IgD-negative memory B cell (primary cell): ENCODE measurements around the gene EEFSEC. TPM values are rescaled to one million over a fixed set of nuclear protein-coding genes. Genes with fewer than 3 reads are reported as not detected.

Experiments used
- H3K27ac Mint-ChIP-seq, 3 donors: one replicate each; pipeline ENCODE4 v1.8.0; 2020 to 2022; ENCODE audit warnings: mild to moderate bottlenecking in 3 of 3, mixed read lengths in 3 of 3, moderate library complexity in 1 of 3
- H3K27me3 Mint-ChIP-seq: one replicate; pipeline ENCODE4 v1.8.0; 2021; ENCODE audit warnings: mixed read lengths
- H3K36me3 Mint-ChIP-seq: one replicate; pipeline ENCODE4 v1.8.0; 2020; ENCODE audit warnings: mild to moderate bottlenecking, mixed read lengths
- H3K4me1 Mint-ChIP-seq, 3 donors: one replicate each; pipeline ENCODE4 v1.8.0; 2020 to 2022; ENCODE audit warnings: mixed read lengths in 3 of 3, mild to moderate bottlenecking in 1 of 3
- H3K4me3 Mint-ChIP-seq, 4 donors: one replicate each; pipeline ENCODE4 v1.8.0; 2020 to 2022; ENCODE audit warnings: mild to moderate bottlenecking in 4 of 4, mixed read lengths in 4 of 4, moderate library complexity in 3 of 4
- H3K9me3 Mint-ChIP-seq, 3 donors: one replicate each; pipeline ENCODE4 v1.8.0; 2020 to 2021; ENCODE audit warnings: mixed read lengths in 3 of 3, mild to moderate bottlenecking in 1 of 3
- polyA plus RNA-seq: library from polyadenylated mRNA; unstranded; fragments of 300-500 nt; fragmentation: Illumina TruSeq; gene quantifications from one replicate; pipeline ENCODE4 v1.2.3, GENCODE V29; 2021

EEFSEC gene
- polyA plus RNA-seq, 1 donor from 2014 or later = 23.1 TPM

DNA sequence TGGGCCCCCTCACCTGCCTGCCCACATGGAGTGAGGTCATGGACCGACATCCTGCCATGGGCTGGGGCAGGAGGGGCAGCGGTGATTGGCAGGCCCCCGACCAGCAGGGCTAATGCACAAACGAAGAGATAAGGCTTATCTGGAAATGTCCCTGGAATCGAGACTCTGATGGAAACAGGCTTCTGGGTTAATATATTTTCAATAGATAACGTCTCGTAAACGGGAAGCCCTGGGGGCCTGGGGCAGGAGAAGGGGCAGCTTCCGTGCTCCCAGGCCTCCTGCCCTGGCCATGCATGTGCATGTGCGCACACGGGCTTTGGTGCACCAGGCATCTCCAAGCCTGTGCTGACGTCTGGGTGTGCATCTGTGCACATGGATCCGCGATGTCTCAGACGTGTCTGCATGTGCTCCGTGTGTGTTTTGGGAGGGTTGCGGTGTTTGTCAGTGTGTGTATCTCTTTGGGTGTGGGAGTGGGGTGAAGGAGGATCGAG, 258.3 kb downstream of the EEFSEC start:
- Mint-ChIP-seq H3K4me1 (peaks cover 0 to 3% (median 0%) of the 10 kb centered on the region in 3 donors), H3K9me3 (no peaks in the 10 kb centered on the region), H3K36me3 (peaks cover 4% of the 10 kb centered on the region), H3K4me3 (no peak overlapping the region), H3K27me3 (no peaks in the 10 kb centered on the region), H3K27ac (no peak overlapping the region)

DNA sequence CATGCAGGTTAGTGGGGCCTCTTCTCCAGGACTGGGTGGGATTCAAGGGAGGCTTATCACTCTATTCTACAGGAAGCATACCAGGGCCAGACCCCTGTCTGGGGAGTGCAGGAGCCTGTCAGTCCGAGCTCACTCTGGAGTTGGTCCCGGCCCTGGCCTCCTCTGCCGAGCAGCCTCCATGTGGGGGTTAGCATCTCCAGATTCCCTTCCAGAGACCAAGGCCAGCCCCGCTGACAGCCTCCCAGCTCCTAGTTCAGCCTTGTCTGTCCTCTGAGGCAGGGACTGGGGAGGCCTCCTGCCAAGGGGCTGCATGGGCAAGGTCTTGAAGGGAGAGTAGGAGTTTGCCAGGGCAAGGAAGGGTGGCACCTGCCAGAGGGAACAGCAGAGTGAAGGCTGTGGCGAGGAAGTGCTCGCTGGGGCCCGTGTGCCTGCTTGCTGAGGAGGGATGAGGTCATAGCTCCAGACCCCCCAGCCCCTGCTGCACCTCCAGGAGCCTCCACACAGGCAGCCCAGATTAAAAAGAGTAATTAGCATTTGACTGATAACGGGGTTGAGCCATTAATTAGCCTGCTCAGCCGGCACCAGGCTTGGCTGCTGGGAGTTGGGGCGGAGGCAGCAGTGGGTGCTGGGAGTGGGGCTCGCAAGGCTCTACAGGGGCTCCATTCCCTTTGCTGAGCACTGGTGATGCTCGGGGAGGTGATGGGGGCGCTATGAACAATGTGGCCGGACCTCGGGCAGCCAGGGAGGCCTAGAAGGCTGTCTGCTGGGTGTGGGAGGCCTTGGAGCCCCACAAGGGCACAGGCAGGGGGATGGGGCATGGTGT, 259.1 kb downstream of the EEFSEC start:
- Mint-ChIP-seq H3K4me1 (peaks cover 0 to 3% (median 0%) of the 10 kb centered on the region in 3 donors), H3K36me3 (peaks cover 4% of the 10 kb centered on the region), H3K4me3 (peak overlapping the region in 1 of 4 donors; percentile 56), H3K9me3 (no peaks in the 10 kb centered on the region), H3K27me3 (no peaks in the 10 kb centered on the region), H3K27ac (no peak overlapping the region)

DNA sequence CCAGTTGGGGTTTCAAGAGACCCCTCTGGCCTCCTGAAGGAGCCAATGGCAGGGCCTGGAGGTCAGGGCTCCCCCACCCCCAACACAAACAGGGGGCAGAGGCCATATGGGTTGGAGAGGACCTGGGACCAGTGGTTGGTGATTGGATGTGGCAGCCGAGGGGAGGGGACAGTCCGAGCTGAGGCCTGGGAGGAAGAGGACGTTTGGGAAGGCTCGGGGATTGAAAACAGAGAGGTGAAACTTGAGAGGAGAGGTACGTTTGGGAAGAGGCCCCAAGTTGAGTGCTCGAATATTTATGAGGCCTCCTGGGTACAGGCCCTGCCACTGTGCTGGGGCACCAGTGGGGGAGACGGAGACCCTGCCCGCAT, 259.7 kb downstream of the EEFSEC start:
- Mint-ChIP-seq H3K36me3 (peaks cover 4% of the 10 kb centered on the region), H3K27ac (no peak overlapping the region), H3K27me3 (no peaks in the 10 kb centered on the region)

DNA sequence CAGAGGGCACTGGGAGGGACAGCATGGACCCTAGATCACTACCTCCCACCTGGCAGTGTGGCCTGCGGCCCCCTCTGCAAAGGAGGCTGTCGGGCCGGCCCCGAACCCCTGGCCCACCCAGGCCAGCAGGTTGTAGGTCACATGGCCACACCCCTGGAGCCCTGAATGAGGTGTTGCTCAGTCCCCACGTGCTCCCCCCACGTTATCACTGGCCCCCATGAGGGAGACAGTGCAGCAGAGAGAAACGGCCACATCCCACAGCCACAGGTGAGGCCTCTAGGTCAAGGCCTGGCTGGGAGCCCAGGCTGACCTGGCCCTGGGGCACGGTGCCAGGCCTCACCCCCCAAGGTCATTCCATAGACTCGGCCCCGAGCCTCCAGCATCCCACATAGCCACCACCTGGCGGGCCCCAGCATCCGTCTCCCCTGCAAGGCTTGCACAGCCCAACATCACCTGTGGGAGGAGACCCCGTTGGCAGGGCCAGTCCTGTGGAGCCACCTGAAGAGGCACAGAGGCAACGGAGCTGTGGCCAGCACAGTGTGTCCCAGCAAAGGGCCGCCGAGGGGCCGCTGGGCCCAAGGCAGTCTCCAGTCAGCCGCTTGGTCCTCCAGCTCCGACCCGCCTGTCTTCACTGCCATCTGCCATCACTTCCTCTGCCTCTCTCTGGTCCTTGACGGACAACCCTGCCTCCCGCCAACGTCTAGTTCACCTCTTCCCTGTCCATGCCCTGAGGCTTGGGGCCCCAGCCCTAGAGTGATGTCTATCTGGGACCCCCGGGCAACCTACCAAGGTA, 260.3 kb downstream of the EEFSEC start:
- Mint-ChIP-seq H3K27ac (no peak overlapping the region), H3K9me3 (no peaks in the 10 kb centered on the region), H3K36me3 (peaks cover 4% of the 10 kb centered on the region), H3K4me3 (no peak overlapping the region), H3K4me1 (peaks cover 0 to 3% (median 0%) of the 10 kb centered on the region in 3 donors), H3K27me3 (no peaks in the 10 kb centered on the region)

More for the DNA sequence above, 259.7 kb downstream of the EEFSEC start:
- H3K4me3 Mint-ChIP-seq = no peak overlapping the region
- no peaks in the 10 kb centered on the region for H3K9me3 Mint-ChIP-seq
- H3K4me1 Mint-ChIP-seq = peaks cover 0 to 3% (median 0%) of the 10 kb centered on the region in 3 donors

DNA sequence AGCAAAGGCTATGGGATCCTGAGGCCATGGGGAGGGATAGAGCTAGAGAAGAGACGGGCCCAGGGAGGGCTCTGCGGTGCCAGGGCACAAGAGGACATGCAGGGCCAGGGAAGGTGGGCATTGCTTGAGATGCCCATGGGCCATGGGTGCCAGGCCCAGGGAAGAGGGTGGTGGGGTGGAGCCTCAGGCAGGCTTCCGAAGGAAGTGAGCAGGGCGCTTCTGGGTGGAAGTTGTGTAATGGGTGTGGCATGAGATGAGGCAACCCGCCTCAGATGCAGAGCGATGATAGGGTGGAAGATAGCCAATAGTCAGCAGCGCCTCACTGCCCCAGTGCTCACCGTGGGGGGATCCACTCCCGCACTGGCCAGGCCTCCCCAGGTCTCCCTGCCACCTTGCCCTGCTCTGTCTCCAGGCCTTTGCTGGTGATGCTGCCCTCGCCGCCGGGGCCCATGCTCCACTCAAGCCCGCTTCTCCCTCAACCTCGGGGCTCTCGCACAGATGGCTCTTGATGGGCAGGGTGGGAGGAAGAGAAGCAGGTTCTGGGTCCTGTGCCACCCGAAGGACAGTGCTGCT, 262.0 kb downstream of the EEFSEC start:
- Mint-ChIP-seq H3K27me3 (no peaks in the 10 kb centered on the region), H3K9me3 (no peaks in the 10 kb centered on the region), H3K27ac (no peak overlapping the region), H3K4me3 (no peak overlapping the region), H3K4me1 (peaks cover 0 to 3% (median 1%) of the 10 kb centered on the region in 3 donors), H3K36me3 (peaks cover 6% of the 10 kb centered on the region)

DNA sequence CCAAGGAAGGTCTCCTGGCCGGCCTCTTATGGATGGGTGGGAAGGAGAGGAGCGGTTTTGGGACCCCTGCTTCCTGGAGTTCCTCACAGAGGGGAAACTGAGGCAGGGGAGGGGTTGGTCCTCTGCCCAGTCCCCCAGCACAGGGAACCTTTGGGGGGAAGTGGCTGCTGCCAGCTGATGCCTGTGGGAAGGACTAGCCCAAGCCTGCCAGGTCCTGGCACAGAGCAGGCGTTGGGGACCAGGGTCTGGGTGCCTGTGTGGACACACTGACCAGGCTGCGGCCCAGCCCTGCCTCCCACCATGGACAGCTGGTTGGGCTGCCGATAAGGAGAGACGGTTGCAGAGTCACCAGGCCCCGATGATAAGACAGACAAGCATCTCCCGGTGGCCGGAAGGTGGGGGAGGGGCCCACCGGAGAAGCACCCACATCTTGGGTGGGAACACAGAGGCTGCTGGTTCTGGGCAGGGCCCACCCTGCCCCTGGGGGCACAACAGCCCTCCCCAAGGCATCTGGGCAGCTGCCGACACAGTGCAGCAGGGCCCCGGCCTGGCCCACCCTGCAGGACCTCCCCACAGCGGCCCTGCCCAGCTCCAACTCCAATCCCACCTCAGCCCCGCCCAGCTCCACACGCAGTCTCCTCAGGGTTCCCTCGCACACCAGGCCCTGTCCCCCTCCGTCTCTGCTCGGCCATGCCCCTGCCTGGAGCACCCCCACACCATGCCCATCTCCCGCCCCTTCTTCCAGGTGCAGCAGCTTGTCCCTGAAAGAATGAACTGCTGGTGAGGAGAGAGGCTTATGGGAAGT, 262.7 kb downstream of the EEFSEC start:
- H3K4me3 Mint-ChIP-seq = no peak overlapping the region
- no peak overlapping the region for H3K27ac Mint-ChIP-seq
- H3K36me3 Mint-ChIP-seq = peaks cover 6% of the 10 kb centered on the region
- H3K9me3 Mint-ChIP-seq = no peaks in the 10 kb centered on the region
- peaks cover 0 to 3% (median 1%) of the 10 kb centered on the region in 3 donors for H3K4me1 Mint-ChIP-seq
- no peaks in the 10 kb centered on the region for H3K27me3 Mint-ChIP-seq

DNA sequence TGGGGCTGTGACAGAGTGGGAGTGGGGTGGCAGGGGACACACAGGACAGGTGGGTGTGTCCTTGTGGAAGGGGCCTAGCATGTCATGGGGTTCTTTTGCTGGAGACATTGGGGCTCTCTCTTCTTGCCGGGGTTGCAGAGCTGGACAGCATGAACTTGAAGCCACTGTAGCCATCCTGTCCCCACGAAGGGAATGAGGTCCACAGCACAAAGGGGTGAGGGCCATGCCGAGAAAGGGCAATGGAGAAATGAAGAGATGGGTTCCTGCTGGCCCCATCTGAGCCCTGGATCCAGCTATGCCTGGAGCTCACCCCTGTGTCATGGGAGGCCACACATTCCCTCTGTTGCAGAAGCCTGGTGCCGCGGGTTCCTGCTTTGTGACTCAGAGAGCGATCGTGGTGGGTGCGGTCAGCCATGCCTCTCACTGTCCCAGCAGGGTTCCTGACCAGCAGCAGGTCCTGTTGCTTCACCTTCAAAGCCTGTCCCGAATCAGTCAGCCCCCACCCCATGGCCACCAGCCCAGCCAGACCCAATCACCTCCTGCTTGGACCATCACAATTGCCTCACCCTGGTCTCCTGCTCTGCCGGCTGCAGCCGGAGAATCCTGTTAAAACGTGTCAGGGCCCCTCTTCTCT, 263.4 kb downstream of the EEFSEC start:
- H3K4me3 Mint-ChIP-seq = no peak overlapping the region
- peaks cover 6% of the 10 kb centered on the region for H3K36me3 Mint-ChIP-seq
- H3K4me1 Mint-ChIP-seq = peaks cover 0 to 3% (median 1%) of the 10 kb centered on the region in 3 donors
- H3K9me3 Mint-ChIP-seq = no peaks in the 10 kb centered on the region
- no peaks in the 10 kb centered on the region for H3K27me3 Mint-ChIP-seq
- peak overlapping the region in 1 of 3 donors; percentile 59 for H3K27ac Mint-ChIP-seq

DNA sequence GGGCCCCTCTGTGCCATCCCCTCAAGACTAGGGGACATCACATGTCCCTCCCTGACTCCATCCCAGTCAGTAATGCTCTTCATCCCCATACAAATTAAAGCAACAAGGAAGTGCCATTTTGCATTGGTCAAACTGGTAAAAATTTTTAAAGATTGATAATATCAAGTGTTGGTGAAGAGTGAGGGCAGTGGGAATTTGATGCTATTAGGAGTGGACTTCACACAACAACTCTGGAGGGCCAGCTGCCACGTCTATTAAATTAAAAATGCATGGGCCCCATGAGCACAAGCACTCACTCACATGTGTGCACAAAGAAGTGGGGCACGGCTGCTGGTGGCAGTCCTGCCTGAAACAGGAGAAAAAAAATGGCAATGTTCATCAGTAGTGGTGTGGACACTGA, 265.6 kb downstream of the EEFSEC start:
- Mint-ChIP-seq H3K27me3 (no peaks in the 10 kb centered on the region), H3K4me3 (no peak overlapping the region), H3K9me3 (no peaks in the 10 kb centered on the region), H3K36me3 (peaks cover 4% of the 10 kb centered on the region), H3K4me1 (peaks cover 1 to 4% (median 3%) of the 10 kb centered on the region in 3 donors), H3K27ac (no peak overlapping the region)

DNA sequence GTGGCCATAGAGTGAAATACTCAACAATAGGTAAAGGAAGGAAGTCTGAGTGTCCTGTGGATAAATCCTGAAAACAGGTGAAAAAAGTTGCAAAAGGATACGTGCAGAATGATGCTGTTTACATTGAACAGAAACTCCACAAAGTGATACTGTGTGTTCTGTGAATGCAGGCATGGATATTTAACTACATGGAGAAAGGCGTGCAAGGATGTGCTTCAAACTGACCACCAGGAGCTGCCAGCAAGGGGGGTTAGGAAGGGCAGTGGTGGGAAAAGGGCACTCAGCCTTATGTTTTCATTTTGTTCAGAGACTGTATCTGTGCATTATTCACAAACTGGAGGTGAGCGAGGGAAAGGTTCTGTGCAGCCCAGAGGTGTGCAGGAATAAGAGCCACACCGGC, 266.0 kb downstream of the EEFSEC start:
- H3K27ac Mint-ChIP-seq = no peak overlapping the region
- no peaks in the 10 kb centered on the region for H3K9me3 Mint-ChIP-seq
- no peaks in the 10 kb centered on the region for H3K27me3 Mint-ChIP-seq
- peak overlapping the region in 1 of 4 donors; percentile 70 for H3K4me3 Mint-ChIP-seq
- H3K36me3 Mint-ChIP-seq = peaks cover 4% of the 10 kb centered on the region
- H3K4me1 Mint-ChIP-seq = peaks cover 1 to 4% (median 3%) of the 10 kb centered on the region in 3 donors

DNA sequence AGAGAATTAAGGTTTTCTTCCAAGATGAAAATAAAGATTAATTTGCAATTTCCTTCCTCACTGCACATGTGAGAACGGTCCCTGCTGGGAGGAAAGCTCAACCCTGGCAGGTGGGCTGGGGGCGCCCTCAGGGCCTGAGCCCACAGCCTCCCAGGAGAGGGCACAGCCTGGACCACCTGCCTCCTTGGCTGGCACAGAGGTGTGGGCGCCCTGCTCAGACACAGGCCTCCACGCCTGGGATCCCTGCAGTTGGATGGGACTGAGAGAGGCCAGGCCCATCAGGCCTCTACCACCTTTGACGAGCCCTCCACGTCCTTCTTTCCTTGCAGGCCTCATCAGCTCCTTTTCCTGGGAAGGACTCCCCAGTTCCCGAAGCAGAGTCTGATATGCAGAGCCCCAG, 267.0 kb downstream of the EEFSEC start:
- H3K9me3 Mint-ChIP-seq = no peaks in the 10 kb centered on the region
- H3K4me1 Mint-ChIP-seq = peaks cover 0 to 4% (median 1%) of the 10 kb centered on the region in 3 donors
- peaks cover 2% of the 10 kb centered on the region for H3K36me3 Mint-ChIP-seq
- H3K27me3 Mint-ChIP-seq = peaks cover 1% of the 10 kb centered on the region
- H3K4me3 Mint-ChIP-seq = no peak overlapping the region
- peak overlapping the region in 1 of 3 donors; percentile 69 for H3K27ac Mint-ChIP-seq

DNA sequence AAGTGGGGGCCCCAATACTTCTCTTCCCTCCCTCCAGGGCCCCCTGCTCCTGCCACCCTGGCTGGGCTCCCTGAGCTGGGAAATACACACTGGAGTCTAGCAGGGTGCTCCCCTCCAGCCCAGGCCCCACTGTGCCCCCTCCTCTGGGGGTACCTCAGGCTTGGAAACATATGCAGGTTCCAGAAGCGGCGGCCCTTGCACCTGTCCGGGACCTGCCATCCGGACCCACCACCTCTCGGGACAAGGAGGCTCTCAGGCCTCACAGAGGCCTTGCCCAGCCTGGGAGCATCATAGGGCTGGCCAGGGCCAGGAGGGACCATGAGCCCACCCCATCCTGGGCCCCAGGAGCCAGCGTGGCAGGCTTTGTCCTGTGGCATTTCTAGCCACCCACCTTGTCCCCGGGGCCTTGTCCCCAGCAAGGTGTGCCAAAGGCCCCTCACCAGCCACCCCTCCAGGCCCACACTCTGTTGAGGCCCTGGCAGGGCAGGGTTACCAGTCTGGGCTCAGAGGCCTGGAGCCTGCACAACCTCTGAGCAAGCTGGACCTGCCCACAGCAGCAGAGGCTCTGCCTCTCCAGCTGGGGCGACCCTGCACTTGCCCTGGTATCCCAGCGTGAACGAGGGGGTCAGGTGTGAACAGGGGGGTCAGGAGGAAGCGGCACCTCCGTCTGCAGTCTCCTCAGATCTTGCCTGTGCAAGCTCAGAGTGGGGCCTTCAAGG, 267.6 kb downstream of the EEFSEC start:
- Mint-ChIP-seq H3K9me3 (no peaks in the 10 kb centered on the region), H3K4me3 (no peak overlapping the region), H3K27ac (no peak overlapping the region), H3K27me3 (peaks cover 1% of the 10 kb centered on the region), H3K36me3 (peaks cover 2% of the 10 kb centered on the region), H3K4me1 (peaks cover 0 to 4% (median 1%) of the 10 kb centered on the region in 3 donors)

DNA sequence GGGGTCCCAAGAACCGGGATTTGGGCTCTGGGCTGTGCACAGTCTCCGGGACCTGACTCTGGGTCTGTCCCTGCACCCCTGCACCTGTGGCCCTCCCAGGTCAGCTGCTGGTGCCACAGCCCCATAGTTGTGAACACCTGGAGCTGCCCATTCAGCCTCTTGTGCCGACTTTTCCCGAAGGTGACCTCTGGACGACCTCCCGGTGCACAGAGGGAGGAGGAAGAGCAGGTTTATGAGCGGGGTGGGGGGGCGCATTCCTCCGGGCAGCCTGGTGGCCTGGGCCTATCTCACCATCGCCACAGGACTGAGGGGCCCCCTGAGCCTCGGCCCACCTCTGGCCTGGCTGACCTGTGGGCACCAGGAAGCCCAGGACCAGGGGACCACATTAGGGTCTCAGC, 268.2 kb downstream of the EEFSEC start:
- Mint-ChIP-seq H3K27me3 (peaks cover 1% of the 10 kb centered on the region), H3K36me3 (peaks cover 2% of the 10 kb centered on the region), H3K4me1 (peaks cover 0 to 4% (median 1%) of the 10 kb centered on the region in 3 donors), H3K9me3 (no peaks in the 10 kb centered on the region), H3K27ac (no peak overlapping the region), H3K4me3 (no peak overlapping the region)

DNA sequence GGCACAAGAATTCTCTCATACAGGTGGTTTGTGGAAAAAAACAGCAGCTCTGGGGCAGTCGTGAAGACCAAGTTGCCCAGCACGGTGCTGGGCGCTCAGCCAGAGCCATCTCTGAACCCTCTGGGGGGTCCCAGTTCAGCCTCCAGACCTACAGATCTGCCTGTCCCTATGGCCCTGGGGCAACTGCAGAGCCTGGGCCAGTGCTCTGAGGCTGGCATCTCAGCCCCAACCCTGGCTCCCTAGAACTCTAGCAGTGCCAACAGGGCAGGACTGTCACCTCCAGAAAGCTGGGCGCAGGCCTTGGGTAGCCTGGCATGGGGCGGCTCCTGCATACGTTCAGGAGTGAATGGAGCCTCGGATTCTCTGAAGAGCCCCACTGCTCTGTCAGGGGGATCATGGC, 268.7 kb downstream of the EEFSEC start:
- no peak overlapping the region for H3K27ac Mint-ChIP-seq

More for the DNA sequence above, 268.7 kb downstream of the EEFSEC start:
- Mint-ChIP-seq H3K27me3 (peaks cover 1% of the 10 kb centered on the region), H3K4me1 (peaks cover 0 to 4% (median 1%) of the 10 kb centered on the region in 3 donors), H3K4me3 (no peak overlapping the region), H3K9me3 (no peaks in the 10 kb centered on the region), H3K36me3 (peaks cover 2% of the 10 kb centered on the region)
